MM.1S (cell line): ENCODE measurements around the gene TDRD6.
"Not testable (repeated sequence)": the region's sequence is repeated elsewhere in the genome, so short reads cannot be mapped to it uniquely, and the experiment has no call there.

Experiments used
- EZH2 ChIP-seq: fragments of 300-600 bp; sonication (generic); optimal IDR thresholded peaks from 2 replicates; pipeline ENCODE3; 2017; ENCODE audit warnings: low read depth, mild to moderate bottlenecking, antibody characterized with exemption, low read length, mixed read lengths
- EZH2phosphoT487 ChIP-seq: fragments of 300-600 bp; sonication (generic); IDR thresholded peaks from 2 replicates; pipeline ENCODE4 v1.6.1; 2018; ENCODE audit warnings: antibody characterized with exemption, low read length
- TF ChIP-seq, protein P1 (sequence below): fragments of 300-600 bp; sonication (generic); IDR thresholded peaks from 2 replicates; pipeline ENCODE4 v1.5.1; 2016; ENCODE audit warnings: antibody characterized with exemption, low read length, mixed read lengths

DNA sequence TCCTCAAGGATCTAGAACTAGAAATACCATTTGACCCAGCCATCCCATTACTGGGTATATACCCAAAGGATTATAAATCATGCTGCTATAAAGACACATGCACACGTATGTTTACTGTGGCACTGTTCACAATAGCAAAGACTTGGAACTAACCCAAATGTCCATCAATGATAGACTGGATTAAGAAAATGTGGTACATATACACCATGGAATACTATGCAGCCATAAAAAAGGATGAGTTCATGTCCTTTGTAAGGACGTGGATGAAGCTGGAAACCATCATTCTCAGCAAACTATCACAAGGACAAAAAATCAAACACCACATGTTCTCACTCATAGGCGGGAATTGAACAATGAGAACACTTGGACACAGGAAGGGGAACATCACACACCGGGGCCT is 39.6 kb upstream of the TDRD6 start:
- TF ChIP-seq, protein P1, sequence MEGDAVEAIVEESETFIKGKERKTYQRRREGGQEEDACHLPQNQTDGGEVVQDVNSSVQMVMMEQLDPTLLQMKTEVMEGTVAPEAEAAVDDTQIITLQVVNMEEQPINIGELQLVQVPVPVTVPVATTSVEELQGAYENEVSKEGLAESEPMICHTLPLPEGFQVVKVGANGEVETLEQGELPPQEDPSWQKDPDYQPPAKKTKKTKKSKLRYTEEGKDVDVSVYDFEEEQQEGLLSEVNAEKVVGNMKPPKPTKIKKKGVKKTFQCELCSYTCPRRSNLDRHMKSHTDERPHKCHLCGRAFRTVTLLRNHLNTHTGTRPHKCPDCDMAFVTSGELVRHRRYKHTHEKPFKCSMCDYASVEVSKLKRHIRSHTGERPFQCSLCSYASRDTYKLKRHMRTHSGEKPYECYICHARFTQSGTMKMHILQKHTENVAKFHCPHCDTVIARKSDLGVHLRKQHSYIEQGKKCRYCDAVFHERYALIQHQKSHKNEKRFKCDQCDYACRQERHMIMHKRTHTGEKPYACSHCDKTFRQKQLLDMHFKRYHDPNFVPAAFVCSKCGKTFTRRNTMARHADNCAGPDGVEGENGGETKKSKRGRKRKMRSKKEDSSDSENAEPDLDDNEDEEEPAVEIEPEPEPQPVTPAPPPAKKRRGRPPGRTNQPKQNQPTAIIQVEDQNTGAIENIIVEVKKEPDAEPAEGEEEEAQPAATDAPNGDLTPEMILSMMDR, result not testable (repeated sequence)
- TF ChIP-seq EZH2, EZH2phosphoT487: not testable (repeated sequence)
